ENCODE results near the gene STON1.
"Not testable (repeated sequence)": the region's sequence is repeated elsewhere in the genome, so short reads cannot be mapped to it uniquely, and the experiment has no call there.

Gene STON1

DNA sequence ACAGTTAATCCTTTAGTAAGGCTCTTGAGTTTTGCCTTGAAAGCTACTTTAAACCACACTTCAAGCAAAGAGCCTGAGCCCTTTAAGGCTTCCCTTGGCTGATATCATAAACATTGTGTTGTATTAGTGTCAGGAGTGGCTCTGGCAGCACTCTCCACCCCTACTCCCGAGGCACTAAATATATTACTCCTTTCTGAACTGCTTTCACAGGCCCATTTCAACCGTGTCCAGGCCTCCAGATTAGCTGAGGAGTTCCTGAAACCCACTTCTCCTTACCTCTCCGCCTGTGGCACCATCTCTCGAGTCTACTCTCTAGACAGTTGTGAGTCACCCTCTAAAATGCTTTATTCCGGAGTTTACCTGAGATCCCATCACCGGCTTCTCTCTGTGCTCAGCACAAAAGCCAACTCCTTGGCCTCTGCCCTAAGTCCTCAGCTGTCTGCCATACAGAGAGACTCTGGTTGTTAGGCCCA lies 14.4 kb upstream of the STON1 start:
- H3K4me1 ChIP-seq (ENCODE audit: low read length): no peaks in the 10 kb centered on the region
- no peaks in the 10 kb centered on the region for H3K36me3 ChIP-seq (replicated peaks; ENCODE audit: insufficient read depth, low read length)
- no peaks in the 10 kb centered on the region for H3K9me2 ChIP-seq (replicated peaks; ENCODE audit: insufficient read depth, low read length)
- no peaks in the 10 kb centered on the region for H3K27me3 ChIP-seq (replicated peaks; ENCODE audit: insufficient read depth, low read length)
- DNase-seq: no peak
- no peaks in the 10 kb centered on the region for H3F3A ChIP-seq (ENCODE audit: insufficient read depth, low read length)
- H2AFZ ChIP-seq (ENCODE audit: low read length): no peak overlapping the region
- H3K4me2 ChIP-seq (ENCODE audit: low read depth, low read length): no peak overlapping the region
- H3K9me3 ChIP-seq (replicated peaks; ENCODE audit: insufficient read depth, low read length): no peaks in the 10 kb centered on the region
- H3K79me2 ChIP-seq (ENCODE audit: low read length): no peaks in the 10 kb centered on the region
- H3K4me3 ChIP-seq (ENCODE audit: low read length): no peak overlapping the region
- no peak overlapping the region for H3K9ac ChIP-seq (ENCODE audit: low read length)
- H3K27ac ChIP-seq (ENCODE audit: low read length): no peak overlapping the region
- TF ChIP-seq EZH2phosphoT487 (IDR thresholded peaks at IDR 0.05; ENCODE audit: low read length) (no peak), EZH2 (optimal IDR thresholded peaks at IDR 0.05; ENCODE audit: low read depth, low read length) (no peak)
- TF ChIP-seq, protein P1, sequence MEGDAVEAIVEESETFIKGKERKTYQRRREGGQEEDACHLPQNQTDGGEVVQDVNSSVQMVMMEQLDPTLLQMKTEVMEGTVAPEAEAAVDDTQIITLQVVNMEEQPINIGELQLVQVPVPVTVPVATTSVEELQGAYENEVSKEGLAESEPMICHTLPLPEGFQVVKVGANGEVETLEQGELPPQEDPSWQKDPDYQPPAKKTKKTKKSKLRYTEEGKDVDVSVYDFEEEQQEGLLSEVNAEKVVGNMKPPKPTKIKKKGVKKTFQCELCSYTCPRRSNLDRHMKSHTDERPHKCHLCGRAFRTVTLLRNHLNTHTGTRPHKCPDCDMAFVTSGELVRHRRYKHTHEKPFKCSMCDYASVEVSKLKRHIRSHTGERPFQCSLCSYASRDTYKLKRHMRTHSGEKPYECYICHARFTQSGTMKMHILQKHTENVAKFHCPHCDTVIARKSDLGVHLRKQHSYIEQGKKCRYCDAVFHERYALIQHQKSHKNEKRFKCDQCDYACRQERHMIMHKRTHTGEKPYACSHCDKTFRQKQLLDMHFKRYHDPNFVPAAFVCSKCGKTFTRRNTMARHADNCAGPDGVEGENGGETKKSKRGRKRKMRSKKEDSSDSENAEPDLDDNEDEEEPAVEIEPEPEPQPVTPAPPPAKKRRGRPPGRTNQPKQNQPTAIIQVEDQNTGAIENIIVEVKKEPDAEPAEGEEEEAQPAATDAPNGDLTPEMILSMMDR (IDR thresholded peaks at IDR 0.05; ENCODE audit: low read length): no peak
- no peaks in the 10 kb centered on the region for H4K20me1 ChIP-seq (ENCODE audit: insufficient read depth, low read length)

DNA sequence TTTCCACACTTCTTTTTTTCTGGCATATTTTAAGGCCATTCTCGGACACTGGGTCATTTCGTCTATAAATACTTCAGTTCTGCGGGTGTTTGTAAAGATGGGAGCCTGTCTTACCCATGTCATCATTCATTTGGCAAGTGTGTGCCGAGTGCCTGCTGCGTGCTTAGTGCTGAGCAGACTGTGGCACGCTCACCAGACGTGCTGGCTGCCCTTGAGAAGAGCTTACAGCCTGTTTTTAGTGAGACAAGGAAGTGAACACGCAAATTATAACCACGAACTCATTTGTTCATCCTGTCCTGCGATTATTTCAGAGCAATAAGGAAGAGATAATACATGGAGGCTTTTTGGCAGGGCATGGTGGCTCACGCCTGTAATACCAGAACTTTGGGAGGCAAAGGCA lies 10.4 kb upstream of the STON1 start:
- Histone ChIP-seq H3K27me3 (replicated peaks; ENCODE audit: insufficient read depth, low read length) (no peaks in the 10 kb centered on the region), H3K4me1 (ENCODE audit: low read length) (no peaks in the 10 kb centered on the region), H3K27ac (ENCODE audit: low read length) (no peak overlapping the region), H3K9me2 (replicated peaks; ENCODE audit: insufficient read depth, low read length) (no peaks in the 10 kb centered on the region), H3F3A (ENCODE audit: insufficient read depth, low read length) (no peaks in the 10 kb centered on the region), H3K4me2 (ENCODE audit: low read depth, low read length) (no peak overlapping the region), H4K20me1 (ENCODE audit: insufficient read depth, low read length) (no peaks in the 10 kb centered on the region), H3K4me3 (ENCODE audit: low read length) (no peak overlapping the region), H3K79me2 (ENCODE audit: low read length) (no peaks in the 10 kb centered on the region), H3K36me3 (replicated peaks; ENCODE audit: insufficient read depth, low read length) (no peaks in the 10 kb centered on the region), H3K9me3 (replicated peaks; ENCODE audit: insufficient read depth, low read length) (no peaks in the 10 kb centered on the region), H2AFZ (ENCODE audit: low read length) (no peak overlapping the region), H3K9ac (ENCODE audit: low read length) (no peak overlapping the region)
- no peak for DNase-seq
- no peak for TF ChIP-seq EZH2 (optimal IDR thresholded peaks at IDR 0.05; ENCODE audit: low read depth, low read length)
- TF ChIP-seq, protein P1 (IDR thresholded peaks at IDR 0.05; ENCODE audit: low read length): no peak
- TF ChIP-seq EZH2phosphoT487 (IDR thresholded peaks at IDR 0.05; ENCODE audit: low read length): no peak

DNA sequence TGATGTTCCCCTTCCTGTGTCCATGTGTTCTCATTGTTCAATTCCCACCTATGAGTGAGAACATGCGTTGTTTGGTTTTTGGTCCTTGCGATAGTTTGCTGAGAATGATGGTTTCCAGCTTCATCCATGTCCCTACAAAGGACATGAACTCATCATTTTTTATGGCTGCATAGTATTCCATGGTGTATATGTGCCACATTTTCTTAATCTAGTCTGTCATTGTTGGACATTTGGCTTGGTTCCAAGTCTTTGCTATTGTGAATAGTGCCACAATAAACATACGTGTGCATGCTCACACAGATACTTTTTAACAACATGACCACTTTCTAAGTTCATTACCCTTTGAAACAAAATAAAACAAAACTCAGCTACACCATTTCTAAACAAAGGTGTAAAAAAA lies 5.2 kb upstream of the STON1 start:
- not testable (repeated sequence) for H3K4me1 ChIP-seq (ENCODE audit: low read length); H3K9ac ChIP-seq (ENCODE audit: low read length); H3K27me3 ChIP-seq (replicated peaks; ENCODE audit: insufficient read depth, low read length); H3K9me3 ChIP-seq (replicated peaks; ENCODE audit: insufficient read depth, low read length); H2AFZ ChIP-seq (ENCODE audit: low read length); H3K9me2 ChIP-seq (replicated peaks; ENCODE audit: insufficient read depth, low read length); DNase-seq; H3K36me3 ChIP-seq (replicated peaks; ENCODE audit: insufficient read depth, low read length); H3K4me2 ChIP-seq (ENCODE audit: low read depth, low read length); H3K79me2 ChIP-seq (ENCODE audit: low read length); H3K4me3 ChIP-seq (ENCODE audit: low read length); H4K20me1 ChIP-seq (ENCODE audit: insufficient read depth, low read length); H3F3A ChIP-seq (ENCODE audit: insufficient read depth, low read length); H3K27ac ChIP-seq (ENCODE audit: low read length)

DNA sequence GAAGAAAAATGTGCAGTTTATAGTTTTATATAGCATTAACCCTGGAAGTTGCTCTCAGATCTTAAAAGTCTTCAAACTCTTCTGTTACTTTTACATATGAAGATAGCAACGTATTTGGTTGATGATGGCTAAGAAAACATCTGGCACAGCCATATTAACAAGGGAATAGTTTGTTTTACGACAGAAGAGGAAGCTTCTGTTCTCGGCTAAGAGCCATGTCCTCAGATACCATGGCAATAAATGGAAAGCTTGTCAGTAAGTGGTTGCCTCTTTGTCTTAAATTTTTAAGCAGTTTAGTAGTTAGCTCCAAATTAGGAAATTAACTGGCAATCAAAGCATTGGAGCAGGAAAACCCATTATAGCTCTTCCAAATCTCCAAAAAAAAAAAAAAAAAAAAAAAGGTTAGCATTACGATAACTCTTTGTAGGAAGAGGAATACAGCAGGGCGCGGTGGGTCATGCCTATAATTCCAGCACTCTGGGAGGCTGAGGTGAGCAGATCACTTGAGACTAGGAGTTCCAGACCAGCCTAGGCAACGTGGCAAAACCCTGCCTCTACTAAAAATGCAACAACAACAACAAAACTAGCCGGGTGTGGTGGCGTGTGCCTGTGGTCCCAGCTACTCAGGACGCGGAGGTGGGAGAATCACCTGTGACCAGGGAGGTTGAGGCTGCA lies 4.5 kb upstream of the STON1 start:
- Histone ChIP-seq H4K20me1 (ENCODE audit: insufficient read depth, low read length) (no peaks in the 10 kb centered on the region), H3K4me2 (ENCODE audit: low read depth, low read length) (no peak overlapping the region), H3K4me3 (ENCODE audit: low read length) (no peak overlapping the region), H3K27ac (ENCODE audit: low read length) (no peak overlapping the region), H3K36me3 (replicated peaks; ENCODE audit: insufficient read depth, low read length) (no peaks in the 10 kb centered on the region), H3F3A (ENCODE audit: insufficient read depth, low read length) (no peaks in the 10 kb centered on the region), H3K9ac (ENCODE audit: low read length) (no peak overlapping the region), H3K79me2 (ENCODE audit: low read length) (no peaks in the 10 kb centered on the region), H3K27me3 (replicated peaks; ENCODE audit: insufficient read depth, low read length) (no peaks in the 10 kb centered on the region), H2AFZ (ENCODE audit: low read length) (no peak overlapping the region), H3K9me2 (replicated peaks; ENCODE audit: insufficient read depth, low read length) (no peaks in the 10 kb centered on the region), H3K4me1 (ENCODE audit: low read length) (no peaks in the 10 kb centered on the region), H3K9me3 (replicated peaks; ENCODE audit: insufficient read depth, low read length) (no peaks in the 10 kb centered on the region)
- no peak for DNase-seq
- TF ChIP-seq, protein P1 (IDR thresholded peaks at IDR 0.05; ENCODE audit: low read length): no peak
- TF ChIP-seq EZH2phosphoT487 (IDR thresholded peaks at IDR 0.05; ENCODE audit: low read length): no peak
- TF ChIP-seq EZH2 (optimal IDR thresholded peaks at IDR 0.05; ENCODE audit: low read depth, low read length): no peak

Measured in MM.1S (cell line).